HG02610 (cell line): ENCODE data around the gene DCUN1D3.
"Not testable (repeated sequence)": the region's sequence is repeated elsewhere in the genome, so short reads cannot be mapped to it uniquely, and the experiment has no call there.

ENCODE experiments used
- ATAC-seq: cut with Tn5 transposase; IDR thresholded peaks from one replicate; pipeline ENCODE4 v1.9.1; 2021; ENCODE audit warnings: mild to moderate bottlenecking, moderate library complexity; ENCODE audit not compliant: unreplicated experiment

Gene DCUN1D3

GRCh38 chr16:20900299-20901067 is at the start of gene DCUN1D3, which contains the start of gene LYRM1:
Gene DCUN1D3, minus strand, starts transcription at chr16:20900358. Its CDS starts 37,820 bp downstream, at chr16:20862538.
Gene LYRM1, plus strand, starts transcription at chr16:20900771. Its CDS starts 14,785 bp downstream, at chr16:20915556.
- peak; percentile 75 for ATAC-seq

- no peak for ATAC-seq
Measured at GRCh38 chr16:20949660-20950059, 49.5 kb upstream of the DCUN1D3 start.

- ATAC-seq = no peak
Measured at GRCh38 chr16:20948444-20948843, 48.3 kb upstream of the DCUN1D3 start.

GRCh38 chr16:20946015-20946629 is 46.0 kb upstream of the DCUN1D3 start:
- ATAC-seq = no peak

GRCh38 chr16:20945575-20945875 is 45.4 kb upstream of the DCUN1D3 start:
- not testable (repeated sequence) for ATAC-seq

GRCh38 chr16:20944861-20945574 is 44.9 kb upstream of the DCUN1D3 start:
- no peak for ATAC-seq

- no peak for ATAC-seq
Measured at GRCh38 chr16:20942256-20942655, 42.1 kb upstream of the DCUN1D3 start.

- ATAC-seq = no peak
Measured at GRCh38 chr16:20941636-20941926, 41.4 kb upstream of the DCUN1D3 start.

- ATAC-seq = no peak
Measured at GRCh38 chr16:20940871-20941635, 40.9 kb upstream of the DCUN1D3 start.

- ATAC-seq = no peak
Measured at GRCh38 chr16:20939611-20940010, 39.5 kb upstream of the DCUN1D3 start.

GRCh38 chr16:20938426-20938825 is 38.3 kb upstream of the DCUN1D3 start:
- ATAC-seq = no peak

GRCh38 chr16:20937736-20938135 is 37.6 kb upstream of the DCUN1D3 start:
- no peak for ATAC-seq

- ATAC-seq = no peak
Measured at GRCh38 chr16:20933589-20933988, 33.4 kb upstream of the DCUN1D3 start.

- no peak for ATAC-seq
Measured at GRCh38 chr16:20931066-20931600, 31.0 kb upstream of the DCUN1D3 start.

GRCh38 chr16:20930365-20930690 is 30.2 kb upstream of the DCUN1D3 start:
- no peak for ATAC-seq

GRCh38 chr16:20929676-20930364 is 29.7 kb upstream of the DCUN1D3 start:
- not testable (repeated sequence) for ATAC-seq

GRCh38 chr16:20928774-20929411 is 28.7 kb upstream of the DCUN1D3 start:
- ATAC-seq = no peak

GRCh38 chr16:20925751-20926150 is 25.6 kb upstream of the DCUN1D3 start:
- ATAC-seq = no peak

- no peak for ATAC-seq
Measured at GRCh38 chr16:20923876-20924275, 23.7 kb upstream of the DCUN1D3 start.

- ATAC-seq = no peak
Measured at GRCh38 chr16:20920799-20921198, 20.6 kb upstream of the DCUN1D3 start.
